Activated CD8-positive, alpha-beta memory T cell treated with anti-CD3 and anti-CD28 coated beads for 1 hour (primary cell): ENCODE data around the gene DRAP1.

Source experiments
- DNase-seq, 2 donors: peaks; one replicate each; pipeline ENCODE4 v3.0.0-alpha.2; 2020; ENCODE audit warnings: low read depth in 1 of 2; ENCODE audit errors: extremely low read depth in 1 of 2

DRAP1 gene

DNA sequence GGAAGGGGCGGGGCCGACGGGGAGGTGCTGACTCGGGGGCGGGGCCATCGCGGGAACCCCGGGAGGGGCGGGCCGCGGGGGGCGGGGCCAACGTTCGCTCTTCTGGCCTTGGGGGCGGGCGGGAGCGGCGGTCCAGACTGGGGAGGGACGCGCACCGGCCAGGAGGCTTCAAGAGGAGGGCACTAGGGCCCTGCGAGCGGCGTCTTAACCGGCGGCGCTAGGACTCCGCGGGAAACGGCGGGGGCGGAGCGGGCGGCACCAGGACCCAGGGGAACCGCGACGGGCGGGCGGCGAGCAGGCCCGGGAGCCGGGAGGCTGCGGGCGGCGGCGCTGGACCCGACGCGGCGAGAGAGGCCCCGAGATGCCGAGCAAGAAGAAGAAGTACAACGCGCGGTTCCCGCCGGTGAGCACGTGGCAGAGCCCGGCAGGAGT is at the start of gene DRAP1:
DRAP1 (plus strand) TSS at position 286 of the 432 bp plus-strand sequence; CDS start at position 362, 76 bp downstream.
- DNase-seq: peak; percentile 96 to 100

DNA sequence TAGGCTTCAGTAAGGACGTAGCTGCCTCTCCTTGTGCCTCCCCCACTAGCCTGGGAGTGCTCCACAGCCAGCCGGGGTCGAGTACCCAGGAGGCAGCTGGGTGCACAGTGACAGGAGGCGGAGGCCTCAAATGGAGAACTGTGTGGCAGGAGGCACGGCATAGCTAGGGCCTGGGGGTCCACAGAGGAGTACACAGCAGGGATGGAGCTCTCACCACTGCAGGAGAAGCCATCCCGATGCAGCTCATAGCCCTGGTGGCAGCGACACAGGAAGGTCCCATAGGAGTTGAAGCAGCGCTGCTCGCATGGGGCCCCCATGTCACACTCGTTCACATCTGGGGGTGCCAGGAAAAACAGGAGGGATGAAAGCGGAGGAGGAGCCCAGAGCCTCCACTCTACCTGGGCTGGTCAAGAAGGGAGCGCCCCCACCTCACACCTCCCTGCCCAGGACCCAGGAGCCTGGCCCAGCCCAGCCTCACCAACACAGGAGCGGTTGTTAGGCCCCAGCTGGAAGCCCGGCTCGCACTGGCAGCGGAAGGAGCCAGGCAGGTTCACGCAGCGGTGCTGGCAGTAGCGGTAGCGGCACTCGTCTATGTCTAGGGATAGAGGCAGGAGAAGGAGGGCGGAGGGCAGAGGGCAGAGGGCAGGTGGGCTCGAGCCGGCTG is 49.5 kb upstream of the DRAP1 start:
- no peak for DNase-seq

- no peak for DNase-seq
Measured at GRCh38 chr11:65870307-65870658, 48.9 kb upstream of the DRAP1 start.

DNA sequence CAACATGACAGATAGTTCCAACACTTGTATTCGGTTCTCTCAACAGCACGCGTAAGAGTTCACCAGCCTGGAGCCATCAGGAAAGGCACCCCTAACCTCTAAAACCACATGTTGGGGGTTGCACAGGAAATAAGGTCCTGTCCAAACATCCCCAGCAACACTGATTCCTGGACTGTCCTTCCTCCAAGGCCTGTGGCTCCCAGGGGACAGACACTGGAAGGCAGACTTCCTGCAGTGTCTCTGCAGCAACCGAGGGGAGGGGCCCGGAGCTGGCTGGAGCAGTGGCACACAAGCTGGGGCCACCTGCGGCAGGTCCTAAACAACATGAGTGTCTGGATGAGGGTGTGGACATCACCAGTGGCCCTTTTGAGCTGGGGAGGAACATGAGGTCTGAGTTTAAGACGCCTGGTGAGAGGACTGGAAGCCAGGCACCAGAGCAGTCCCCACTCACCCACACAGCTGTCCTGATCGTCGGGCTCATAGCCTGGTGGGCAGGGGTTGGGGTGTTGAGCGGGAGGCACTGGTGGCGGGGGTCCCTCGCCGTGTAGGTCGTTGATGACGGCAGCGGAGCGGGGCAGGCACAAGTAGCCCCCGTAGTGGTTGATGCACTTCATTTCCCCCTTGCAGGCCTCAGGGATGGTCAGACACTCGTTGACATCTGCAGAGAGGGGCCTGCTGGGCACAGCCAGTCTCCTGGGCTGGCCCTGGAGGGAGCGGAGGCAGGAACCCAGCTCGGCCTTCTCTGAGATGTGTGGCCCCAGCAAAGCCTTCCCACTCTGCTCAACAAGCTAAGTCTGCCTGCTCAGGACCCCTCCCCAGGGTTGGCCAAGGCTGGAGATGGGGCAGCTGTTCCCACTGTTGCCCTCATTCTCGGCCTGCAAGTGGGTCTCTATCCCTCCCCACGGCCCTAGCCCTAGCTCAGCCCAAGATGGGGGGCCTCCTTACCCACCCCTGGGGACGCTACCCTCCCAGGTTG is 48.2 kb upstream of the DRAP1 start:
- no peak for DNase-seq

GRCh38 chr11:65871811-65872548 is 47.2 kb upstream of the DRAP1 start:
- DNase-seq: no peak

- no peak for DNase-seq
Measured at GRCh38 chr11:65872586-65873317, 46.5 kb upstream of the DRAP1 start, which contains the start of gene EFEMP2. Gene EFEMP2 (minus strand): TSS chr11:65872800. CDS start chr11:65872354, 446 bp downstream.

DNA sequence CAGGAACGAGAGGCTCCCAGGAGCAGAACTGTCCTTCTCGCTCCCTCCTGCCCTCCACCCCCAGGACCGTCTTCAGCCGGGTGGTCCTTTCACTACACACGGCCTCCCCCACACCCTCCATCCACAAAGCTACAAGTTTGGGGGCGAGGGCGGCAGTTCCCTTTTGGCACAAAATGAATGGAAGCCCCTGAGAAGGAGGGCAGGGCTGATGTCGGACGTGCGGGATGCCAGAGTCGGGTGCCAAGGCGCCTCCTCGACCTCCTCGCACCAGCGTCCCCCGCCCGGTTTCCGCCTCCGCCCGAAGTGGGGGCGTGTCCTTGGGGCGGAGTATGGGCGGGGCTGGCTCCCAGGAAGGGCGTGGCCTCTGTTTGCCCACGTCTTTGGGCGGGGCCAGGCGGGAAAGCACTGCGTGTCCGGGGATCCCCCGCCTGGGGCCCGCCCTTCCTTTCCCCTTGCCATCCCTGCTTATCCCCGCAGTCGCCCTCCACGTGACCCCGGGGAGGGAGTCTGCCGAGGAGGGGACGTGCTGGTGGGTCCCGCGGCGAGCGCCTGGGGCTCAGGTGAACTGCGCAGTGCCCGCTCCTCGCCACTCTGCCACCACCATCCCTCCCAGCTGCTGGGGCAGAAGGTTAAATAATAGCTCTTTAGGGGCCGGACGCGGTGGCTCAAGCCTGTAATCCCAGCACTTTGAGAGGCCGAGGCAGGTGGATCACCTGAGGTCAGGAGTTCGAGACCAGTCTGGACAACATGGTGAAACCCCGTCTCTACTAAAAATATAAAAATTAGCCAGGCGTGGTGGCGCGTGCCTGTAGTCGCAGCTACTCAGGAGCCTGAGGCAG is 45.7 kb upstream of the DRAP1 start:
- peak; percentile 86 to 93 for DNase-seq

- no peak for DNase-seq
Measured at GRCh38 chr11:65879617-65880016, 39.6 kb upstream of the DRAP1 start, which contains the start of gene CTSW. Gene CTSW (plus strand): TSS chr11:65879837. CDS start chr11:65879855, 18 bp downstream.

GRCh38 chr11:65880027-65880426 is 39.2 kb upstream of the DRAP1 start:
- DNase-seq: no peak

GRCh38 chr11:65880844-65881421 is 38.3 kb upstream of the DRAP1 start:
- no peak for DNase-seq

DNA sequence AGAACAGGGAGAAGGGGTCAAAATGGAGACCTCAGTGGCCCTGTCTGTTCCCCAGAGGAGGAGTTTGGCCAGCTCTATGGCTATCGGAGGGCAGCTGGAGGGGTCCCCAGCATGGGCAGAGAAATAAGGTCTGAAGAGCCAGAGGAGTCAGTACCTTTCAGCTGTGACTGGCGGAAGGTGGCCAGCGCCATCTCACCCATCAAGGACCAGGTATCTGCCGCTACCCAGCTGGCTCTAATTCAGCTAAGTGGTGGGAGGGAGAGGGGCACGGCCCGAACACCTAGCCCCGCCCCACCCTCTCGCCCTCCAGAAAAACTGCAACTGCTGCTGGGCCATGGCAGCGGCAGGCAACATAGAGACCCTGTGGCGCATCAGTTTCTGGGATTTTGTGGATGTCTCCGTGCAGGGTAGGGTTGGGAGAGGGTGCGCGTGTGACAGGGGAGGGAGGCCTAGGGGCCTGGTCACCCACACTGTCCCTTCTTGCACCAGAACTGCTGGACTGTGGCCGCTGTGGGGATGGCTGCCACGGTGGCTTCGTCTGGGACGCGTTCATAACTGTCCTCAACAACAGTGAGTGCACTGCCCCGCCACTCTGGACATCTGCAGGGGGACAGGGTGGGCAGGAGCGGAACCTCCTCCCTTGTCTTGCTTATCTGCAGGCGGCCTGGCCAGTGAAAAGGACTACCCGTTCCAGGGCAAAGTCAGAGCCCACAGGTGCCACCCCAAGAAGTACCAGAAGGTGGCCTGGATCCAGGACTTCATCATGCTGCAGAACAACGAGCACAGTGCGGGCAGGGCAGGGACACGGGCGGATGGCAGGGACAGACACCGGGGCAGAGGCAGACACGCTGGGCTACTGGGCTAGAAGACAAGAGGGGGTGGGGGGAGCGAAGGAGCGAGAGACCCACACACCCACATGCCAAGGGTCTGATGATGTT is 36.8 kb upstream of the DRAP1 start:
- no peak for DNase-seq

DNA sequence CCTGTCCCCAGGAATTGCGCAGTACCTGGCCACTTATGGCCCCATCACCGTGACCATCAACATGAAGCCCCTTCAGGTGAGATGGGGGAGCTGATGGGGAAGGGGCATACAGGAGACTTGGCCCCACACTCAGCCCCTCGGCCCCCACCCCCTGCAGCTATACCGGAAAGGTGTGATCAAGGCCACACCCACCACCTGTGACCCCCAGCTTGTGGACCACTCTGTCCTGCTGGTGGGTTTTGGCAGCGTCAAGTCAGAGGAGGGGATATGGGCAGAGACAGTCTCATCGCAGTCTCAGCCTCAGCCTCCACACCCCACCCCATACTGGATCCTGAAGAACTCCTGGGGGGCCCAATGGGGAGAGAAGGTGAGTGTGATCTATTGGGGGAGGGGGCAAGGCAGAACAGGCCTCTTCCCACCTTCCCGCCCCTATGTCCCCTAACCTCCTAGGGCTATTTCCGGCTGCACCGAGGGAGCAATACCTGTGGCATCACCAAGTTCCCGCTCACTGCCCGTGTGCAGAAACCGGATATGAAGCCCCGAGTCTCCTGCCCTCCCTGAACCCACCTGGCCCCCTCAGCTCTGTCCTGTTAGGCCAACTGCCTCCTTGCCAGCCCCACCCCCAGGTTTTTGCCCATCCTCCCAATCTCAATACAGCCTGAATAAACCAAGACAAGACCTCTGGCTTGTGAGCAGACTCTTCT is 36.0 kb upstream of the DRAP1 start:
- no peak for DNase-seq

- no peak for DNase-seq
Measured at GRCh38 chr11:65883786-65884715, 35.2 kb upstream of the DRAP1 start.

- peak in 1 of 2 donors; percentile 70 for DNase-seq
Measured at GRCh38 chr11:65884716-65885092, 34.5 kb upstream of the DRAP1 start.

GRCh38 chr11:65885231-65885630 is 34.0 kb upstream of the DRAP1 start:
- no peak for DNase-seq

- DNase-seq: no peak
Measured at GRCh38 chr11:65885808-65886536, 33.3 kb upstream of the DRAP1 start.
